ENCODE results near the gene DNAJC13.

DNAJC13 gene

GRCh38 chr3:132499071-132499470 is 81.8 kb downstream of the DNAJC13 start:
- in situ Hi-C loops (cut with HindIII; ENCODE audit: low sequenced_read_pairs), result no loop called here
- DNase-seq (ENCODE audit: low read depth, low spot score), result no peak
- H3K4me3 ChIP-seq (ENCODE audit: low read depth, low read length), result no peak overlapping the region
- no peak for TF ChIP-seq CTCF (IDR thresholded peaks at IDR 0.05; ENCODE audit: low read depth, low read length)

- no peak for TF ChIP-seq CTCF (IDR thresholded peaks at IDR 0.05; ENCODE audit: low read depth, low read length)
- in situ Hi-C loops (cut with HindIII; ENCODE audit: low sequenced_read_pairs), result no loop called here
- no peak overlapping the region for H3K4me3 ChIP-seq (ENCODE audit: low read depth, low read length)
- DNase-seq (ENCODE audit: low read depth, low spot score), result no peak
These were observed 86.3 kb downstream of the DNAJC13 start for GRCh38 chr3:132503559-132503958.

GRCh38 chr3:132504375-132504933 is 87.2 kb downstream of the DNAJC13 start:
- in situ Hi-C loops (cut with HindIII; ENCODE audit: low sequenced_read_pairs), result no loop called here
- DNase-seq (ENCODE audit: low read depth, low spot score), result no peak

GRCh38 chr3:132507657-132508056 is 90.4 kb downstream of the DNAJC13 start:
- no peak for TF ChIP-seq CTCF (IDR thresholded peaks at IDR 0.05; ENCODE audit: low read depth, low read length)
- DNase-seq (ENCODE audit: low read depth, low spot score), result no peak
- in situ Hi-C loops (cut with HindIII; ENCODE audit: low sequenced_read_pairs), result no loop called here
- H3K4me3 ChIP-seq (ENCODE audit: low read depth, low read length), result no peak overlapping the region

More at GRCh38 chr3:132504375-132504933, 87.2 kb downstream of the DNAJC13 start:
- H3K4me3 ChIP-seq (ENCODE audit: low read depth, low read length), result no peak overlapping the region
- TF ChIP-seq CTCF (IDR thresholded peaks at IDR 0.05; ENCODE audit: low read depth, low read length), result no peak

- H3K4me3 ChIP-seq (ENCODE audit: low read depth, low read length), result no peak overlapping the region
- no peak for TF ChIP-seq CTCF (IDR thresholded peaks at IDR 0.05; ENCODE audit: low read depth, low read length)
- no peak for DNase-seq (ENCODE audit: low read depth, low spot score)
- in situ Hi-C loops (cut with HindIII; ENCODE audit: low sequenced_read_pairs), result no loop called here
These were observed 91.8 kb downstream of the DNAJC13 start for GRCh38 chr3:132509096-132509495.

- no peak for DNase-seq (ENCODE audit: low read depth, low spot score)
- no peak for TF ChIP-seq CTCF (IDR thresholded peaks at IDR 0.05; ENCODE audit: low read depth, low read length)
- no peak overlapping the region for H3K4me3 ChIP-seq (ENCODE audit: low read depth, low read length)
- in situ Hi-C loops (cut with HindIII; ENCODE audit: low sequenced_read_pairs), result no loop called here
These were observed 92.2 kb downstream of the DNAJC13 start for GRCh38 chr3:132509506-132509905.

GRCh38 chr3:132513057-132513456 is 95.8 kb downstream of the DNAJC13 start:
- no peak for DNase-seq (ENCODE audit: low read depth, low spot score)
- in situ Hi-C loops (cut with HindIII; ENCODE audit: low sequenced_read_pairs), result no loop called here
- TF ChIP-seq CTCF (IDR thresholded peaks at IDR 0.05; ENCODE audit: low read depth, low read length), result no peak
- H3K4me3 ChIP-seq (ENCODE audit: low read depth, low read length), result no peak overlapping the region
